Skeletal muscle tissue (tissue), 4 donors: ENCODE measurements around the gene C3orf18. TPM values are rescaled to one million over a fixed set of nuclear protein-coding genes. Genes with fewer than 3 reads are reported as not detected.
A peak's percentile ranks its signal among the peaks of the same experiment; 100 is the strongest.

Experiments used
- H3K27ac ChIP-seq: one replicate; pipeline ENCODE4 v1.7.0; 2013; ENCODE audit warnings: mild to moderate bottlenecking, low read depth, low read length, inconsistent platforms
- H3K27me3 ChIP-seq, 3 donors: one replicate each; pipeline ENCODE4 v1.7.0; 2013; ENCODE audit warnings: low read length in 3 of 3; ENCODE audit not compliant: control insufficient read depth in 3 of 3, insufficient read depth in 3 of 3
- H3K36me3 ChIP-seq, 3 donors: one replicate each; pipeline ENCODE4 v1.7.0; 2013; ENCODE audit warnings: low read length in 3 of 3; ENCODE audit not compliant: control insufficient read depth in 3 of 3, insufficient read depth in 3 of 3
- H3K4me1 ChIP-seq, 3 donors: one replicate each; pipeline ENCODE4 v1.7.0; 2013; ENCODE audit warnings: low read length in 3 of 3, mild to moderate bottlenecking in 3 of 3; ENCODE audit not compliant: control insufficient read depth in 3 of 3, insufficient read depth in 3 of 3
- H3K4me3 ChIP-seq, 3 donors: one replicate each; pipeline ENCODE4 v1.7.0; 2013; ENCODE audit warnings: low read length in 3 of 3
- H3K9ac ChIP-seq, 3 donors: one replicate each; pipeline ENCODE4 v1.7.0; 2013; ENCODE audit warnings: low read length in 3 of 3, mild to moderate bottlenecking in 3 of 3, moderate library complexity in 2 of 3, low read depth in 1 of 3
- H3K9me3 ChIP-seq, 3 donors: one replicate each; pipeline ENCODE4 v1.7.0; 2013; ENCODE audit warnings: low read length in 3 of 3; ENCODE audit not compliant: control insufficient read depth in 3 of 3
- total RNA-seq: library from RNA; depleted of rRNA; stranded (reverse); fragments of >200 nt; gene quantifications from one replicate; pipeline ENCODE4 v1.2.3, GENCODE V29; 2014
- donor health status: Osteomylitis.

Gene C3orf18
- total RNA-seq, 1 donor from 2014 or later, result 11.5 TPM

GRCh38 chr3:50604110-50604621, 36.6 kb upstream of the C3orf18 start:
- H3K4me3 ChIP-seq, result peak overlapping the region in 1 of 3 donors; percentile 41
- peaks cover 20 to 27% (median 21%) of the 10 kb centered on the region in 3 donors for H3K36me3 ChIP-seq
- H3K27me3 ChIP-seq, result no peaks in the 10 kb centered on the region
- H3K9me3 ChIP-seq, result no peaks in the 10 kb centered on the region
- H3K4me1 ChIP-seq, result peaks cover 83 to 100% (median 97%) of the 10 kb centered on the region in 3 donors
- H3K27ac ChIP-seq, result peak overlapping the region; percentile 99
- peak overlapping the region; percentile 51 to 83 (median 60) for H3K9ac ChIP-seq

GRCh38 chr3:50603261-50604109, 35.9 kb upstream of the C3orf18 start:
- peaks cover 83 to 94% (median 93%) of the 10 kb centered on the region in 3 donors for H3K4me1 ChIP-seq
- H3K4me3 ChIP-seq, result peak overlapping the region in 1 of 3 donors; percentile 41
- no peaks in the 10 kb centered on the region for H3K9me3 ChIP-seq
- peak overlapping the region; percentile 99 for H3K27ac ChIP-seq
- peak overlapping the region in 2 of 3 donors; percentile 83 to 87 for H3K9ac ChIP-seq
- H3K36me3 ChIP-seq, result peaks cover 20 to 26% (median 21%) of the 10 kb centered on the region in 3 donors
- no peaks in the 10 kb centered on the region for H3K27me3 ChIP-seq

GRCh38 chr3:50602595-50603191, 35.1 kb upstream of the C3orf18 start:
- H3K9me3 ChIP-seq, result no peaks in the 10 kb centered on the region
- H3K9ac ChIP-seq, result peak overlapping the region; percentile 6 to 87 (median 83)
- peak overlapping the region; percentile 99 for H3K27ac ChIP-seq
- H3K4me1 ChIP-seq, result peaks cover 77 to 86% (median 85%) of the 10 kb centered on the region in 3 donors
- H3K36me3 ChIP-seq, result peaks cover 13 to 18% (median 14%) of the 10 kb centered on the region in 3 donors
- H3K4me3 ChIP-seq, result peak overlapping the region in 1 of 3 donors; percentile 13
- H3K27me3 ChIP-seq, result no peaks in the 10 kb centered on the region

GRCh38 chr3:50600841-50601591, 33.5 kb upstream of the C3orf18 start:
- Histone ChIP-seq H3K4me3 (peak overlapping the region; percentile 55 to 67 (median 58)), H3K27me3 (no peaks in the 10 kb centered on the region), H3K9me3 (no peaks in the 10 kb centered on the region), H3K27ac (peak overlapping the region; percentile 99), H3K36me3 (peaks cover 0 to 3% (median 2%) of the 10 kb centered on the region in 3 donors), H3K4me1 (peaks cover 65 to 69% (median 69%) of the 10 kb centered on the region in 3 donors), H3K9ac (peak overlapping the region; percentile 87 to 94 (median 89))

- Histone ChIP-seq H3K9me3 (no peaks in the 10 kb centered on the region), H3K9ac (peak overlapping the region; percentile 36 to 89 (median 58)), H3K27ac (peak overlapping the region; percentile 99), H3K36me3 (peaks cover 0 to 2% (median 0%) of the 10 kb centered on the region in 3 donors), H3K27me3 (no peaks in the 10 kb centered on the region), H3K4me3 (peak overlapping the region in 1 of 3 donors; percentile 29), H3K4me1 (peaks cover 59 to 62% (median 61%) of the 10 kb centered on the region in 3 donors)
These were observed 32.7 kb upstream of the C3orf18 start for GRCh38 chr3:50600141-50600753.

- H3K27ac ChIP-seq, result peak overlapping the region; percentile 99
- H3K9ac ChIP-seq, result peak overlapping the region in 2 of 3 donors; percentile 20 to 89
- H3K4me1 ChIP-seq, result peaks cover 53 to 56% (median 56%) of the 10 kb centered on the region in 3 donors
These were observed 32.2 kb upstream of the C3orf18 start for GRCh38 chr3:50599716-50600118.

GRCh38 chr3:50599115-50599715, 31.7 kb upstream of the C3orf18 start:
- Histone ChIP-seq H3K4me3 (no peak overlapping the region), H3K9me3 (no peaks in the 10 kb centered on the region), H3K4me1 (peaks cover 48 to 54% (median 53%) of the 10 kb centered on the region in 3 donors), H3K9ac (peak overlapping the region in 1 of 3 donors; percentile 89), H3K36me3 (peaks cover 0 to 2% (median 0%) of the 10 kb centered on the region in 3 donors), H3K27ac (peak overlapping the region; percentile 99), H3K27me3 (no peaks in the 10 kb centered on the region)

More at GRCh38 chr3:50599716-50600118, 32.2 kb upstream of the C3orf18 start:
- no peaks in the 10 kb centered on the region for H3K9me3 ChIP-seq
- peaks cover 0 to 2% (median 0%) of the 10 kb centered on the region in 3 donors for H3K36me3 ChIP-seq
- no peaks in the 10 kb centered on the region for H3K27me3 ChIP-seq
- no peak overlapping the region for H3K4me3 ChIP-seq

GRCh38 chr3:50594253-50594785, 26.8 kb upstream of the C3orf18 start:
- peaks cover 24 to 30% (median 25%) of the 10 kb centered on the region in 3 donors for H3K4me1 ChIP-seq

More at GRCh38 chr3:50594253-50594785, 26.8 kb upstream of the C3orf18 start:
- H3K9ac ChIP-seq, result no peak overlapping the region
- no peaks in the 10 kb centered on the region for H3K27me3 ChIP-seq
- no peak overlapping the region for H3K27ac ChIP-seq
- no peaks in the 10 kb centered on the region for H3K9me3 ChIP-seq
- no peaks in the 10 kb centered on the region for H3K36me3 ChIP-seq
- no peak overlapping the region for H3K4me3 ChIP-seq
